GM12878 (cell line): Measurements from ENCODE around the gene RBM15. TPM values are rescaled to one million over a fixed set of nuclear protein-coding genes. Genes with fewer than 3 reads are reported as not detected.

ENCODE experiments used
- ATAC-seq: fragments of 200-7000 bp; cut with Tn5 transposase; 3 replicates; pipeline ENCODE4 v1.9.1; 2020; ENCODE audit warnings: mild to moderate bottlenecking, moderate library complexity
- BruUV-seq: library from RNA; stranded (reverse); fragments of 400-500 nt; replicated peaks from 2 replicates; lab custom pipeline; 2021; lab: Mats Ljungman, UMichigan
- CTCF ChIA-PET: fragments of 300-600 bp; sonication (Branson Sonifier 250); formaldehyde crosslinking; extraction: SDS; loops from one replicate; lab custom pipeline; 2021; ENCODE audit warnings: inconsistent platforms; lab: Yijun Ruan, JAX
- POLR2A ChIA-PET: fragments of 350-600 bp; formaldehyde crosslinking; extraction: SDS; loops from one replicate; lab custom pipeline; 2021; ENCODE audit warnings: inconsistent platforms; lab: Charles Lee
- RAD21 ChIA-PET: fragments of 300-600 bp; sonication (Branson Sonifier 250); formaldehyde crosslinking; loops from one replicate; lab custom pipeline; 2023; ENCODE audit warnings: antibody characterized with exemption; ENCODE audit not compliant: unreplicated experiment; lab: Charles Lee
- SMC1A ChIA-PET: fragments of 300-600 bp; sonication (Branson Sonifier 250); formaldehyde crosslinking; loops from one replicate; lab custom pipeline; 2023; ENCODE audit not compliant: unreplicated experiment, uncharacterized antibody; lab: Charles Lee
- DNase-seq: peaks from one replicate; pipeline ENCODE4 v3.0.0-alpha.2; 2011; ENCODE audit warnings: low read depth, low spot score
- FAIRE-seq: peaks from 3 replicates; lab custom pipeline; 2011; peaks lifted over from hg19 to GRCh38; lab: Jason Lieb, UNC
- H2AFZ ChIP-seq: 2 replicates; pipeline ENCODE4 v1.6.0; 2011; ENCODE audit warnings: low read depth, low read length, control low read depth; ENCODE audit not compliant: control insufficient read depth
- H3K27ac ChIP-seq: 2 replicates; pipeline ENCODE4 v1.5.1; 2011; ENCODE audit warnings: control low read depth; ENCODE audit not compliant: control insufficient read depth, insufficient read depth
- H3K27me3 ChIP-seq, 2 experiments: replicated peaks in 1 of 2; 2 replicates each; pipeline versions ENCODE4 v1.6.0 to v1.6.1; 2011; ENCODE audit warnings: low read length in 1 of 2; ENCODE audit not compliant: control insufficient read depth in 2 of 2, insufficient read depth in 2 of 2
- H3K36me3 ChIP-seq, 2 experiments: 2 replicates each; pipeline ENCODE4 v1.5.1; 2011; ENCODE audit warnings: low read length in 1 of 2; ENCODE audit not compliant: control insufficient read depth in 2 of 2, insufficient read depth in 2 of 2
- H3K4me1 ChIP-seq: 2 replicates; pipeline ENCODE4 v1.6.1; 2011; ENCODE audit warnings: mild to moderate bottlenecking, low read length, moderate library complexity, mixed read lengths; ENCODE audit not compliant: control insufficient read depth, insufficient read depth
- H3K4me2 ChIP-seq: 2 replicates; pipeline ENCODE4 v1.6.0; 2011; ENCODE audit warnings: control low read depth; ENCODE audit not compliant: control insufficient read depth, insufficient read depth
- H3K4me3 ChIP-seq: fragments of 200-600 bp; sonication (generic); 2 replicates; pipeline ENCODE4 v1.5.1; 2016
- H3K79me2 ChIP-seq: 2 replicates; pipeline ENCODE4 v1.6.0; 2011; ENCODE audit warnings: low read length; ENCODE audit not compliant: control insufficient read depth, insufficient read depth
- H3K9ac ChIP-seq: 2 replicates; pipeline ENCODE4 v1.8.0; 2011; ENCODE audit warnings: low read length, control low read depth, mixed read lengths; ENCODE audit not compliant: control insufficient read depth, insufficient read depth
- H3K9me3 ChIP-seq: replicated peaks from 3 replicates; pipeline ENCODE4 v1.5.1; 2011; ENCODE audit warnings: mild to moderate bottlenecking, low read length; ENCODE audit not compliant: control insufficient read depth, insufficient read depth
- H4K20me1 ChIP-seq: 2 replicates; pipeline ENCODE4 v1.6.0; 2011; ENCODE audit not compliant: control insufficient read depth, insufficient read depth
- ASH2L ChIP-seq: fragments of 300-600, 200-600 bp; sonication (generic); IDR thresholded peaks from 2 replicates; pipeline ENCODE4 v1.6.1; 2017; ENCODE audit warnings: low read depth, mild to moderate bottlenecking, borderline replicate concordance
- BMI1 ChIP-seq: fragments of 450-650 bp; IDR thresholded peaks from 2 replicates; pipeline ENCODE4 v1.6.1; 2016; ENCODE audit warnings: mild to moderate bottlenecking, moderate library complexity, borderline replicate concordance
- CHD2 ChIP-seq: IDR thresholded peaks from 2 replicates; pipeline ENCODE4 v1.6.1; 2011; ENCODE audit warnings: low read depth, low read length, improper control_type of control experiment, borderline replicate concordance
- CREM ChIP-seq: IDR thresholded peaks from 2 replicates; pipeline ENCODE4 v1.6.1; 2014; ENCODE audit warnings: antibody characterized with exemption, low read depth
- ETV6 ChIP-seq, 2 experiments: fragments of 450-650 bp in 1 of 2; IDR thresholded peaks in 1 of 2; conservative IDR thresholded peaks in 1 of 2; 2 replicates each; pipeline ENCODE4 v1.6.1; 2014; ENCODE audit warnings: antibody characterized with exemption in 1 of 2, borderline replicate concordance in 1 of 2, low read depth in 1 of 2, mild to moderate bottlenecking in 1 of 2, moderate library complexity in 1 of 2
- HDGF ChIP-seq: fragments of 450-650 bp; IDR thresholded peaks from 2 replicates; pipeline ENCODE4 v1.6.1; 2016; ENCODE audit warnings: antibody characterized with exemption
- MXI1 ChIP-seq: fragments of 150-350 bp; IDR thresholded peaks from 2 replicates; pipeline ENCODE4 v1.6.1; 2011; ENCODE audit warnings: low read depth, mild to moderate bottlenecking, inconsistent platforms, low read length, improper control_type of control experiment
- POU2F2 ChIP-seq: IDR thresholded peaks from 3 replicates; pipeline ENCODE4 v1.6.1; 2011; ENCODE audit warnings: low read depth, mild to moderate bottlenecking, low read length, borderline replicate concordance
- YY1 ChIP-seq: IDR thresholded peaks from 2 replicates; pipeline ENCODE4 v1.6.1; 2011; ENCODE audit warnings: low read depth, mild to moderate bottlenecking, low read length
- ZBED1 ChIP-seq: IDR thresholded peaks from 2 replicates; pipeline ENCODE4 v1.6.1; 2016; ENCODE audit warnings: borderline replicate concordance
- ZNF217 ChIP-seq: fragments of 450-650 bp; IDR thresholded peaks from 2 replicates; pipeline ENCODE4 v1.6.1; 2017; ENCODE audit warnings: antibody characterized with exemption, mild to moderate bottlenecking
- ZNF687 ChIP-seq: fragments of 450-650 bp; IDR thresholded peaks from 2 replicates; pipeline ENCODE4 v1.6.1; 2017; ENCODE audit warnings: mild to moderate bottlenecking, moderate library complexity
- WGBS: methylation state at CpG from one replicate; pipeline ENCODE4 v1.1.6; 2016; ENCODE audit warnings: low lambda C conversion rate; ENCODE audit not compliant: insufficient replicate concordance, insufficient coverage; ENCODE audit errors: missing lambda C conversion rate; 5-methylcytosine and 5-hydroxymethylcytosine counted together
- in situ Hi-C: fragments of 300-500 bp; cut with MboI; formaldehyde crosslinking; loops from 9 replicates; pipeline ENCODE4 v1.14.3; 2018; ENCODE audit warnings: mixed read lengths
- intact Hi-C: fragments of 100-400 bp; cut with micrococcal nuclease; formaldehyde crosslinking; loops from one replicate; pipeline ENCODE4 v1.14.2; 2022; ENCODE audit not compliant: unreplicated experiment
- polyA plus RNA-seq, 11 experiments: library from polyadenylated mRNA; depleted of rRNA in 4 of 11; unstranded in 6 of 11; stranded (reverse) in 5 of 11; fragments of >200 nt; fragmentation: Nextera tagmentation in 4 of 11; fragmentation: Illumina TruSeq in 1 of 11; extraction: Ambion mirVana in 4 of 11; extraction: Trizol in 1 of 11; gene quantifications; 1 replicate in 1 of 11; 2 replicates in 10 of 11; pipeline versions ENCODE4 v1.2.1 to v1.2.3, GENCODE V29; 2011 to 2016; ENCODE audit warnings: inconsistent platforms in 2 of 11, missing spikeins in 2 of 11, low read depth in 1 of 11
- total RNA-seq, 4 experiments: library from RNA; depleted of rRNA in 3 of 4; stranded (reverse); fragments of >200 nt in 3 of 4; fragmentation: Illumina TruSeq in 1 of 4; extraction: Trizol in 1 of 4; gene quantifications; 2 replicates each; pipeline versions ENCODE4 v1.2.1 to v1.2.3, GENCODE V29; 2013 to 2021

The RBM15 gene
- total and polyA plus RNA-seq, 10 of the 15 experiments (the other 5 are each of a cell fraction or from before 2014, with no cell fraction given) = 3.1 to 63.2 (median 26.7) TPM

- no peak overlapping the region for H3K4me3 ChIP-seq
- no peak overlapping the region for H2AFZ ChIP-seq
- no peaks in the 10 kb centered on the region for H4K20me1 ChIP-seq
- H3K27me3 ChIP-seq = no peaks in the 10 kb centered on the region
- ChIA-PET CTCF (interaction anchor here (1.0 kb wide), 2 partner anchors 15 to 139 kb away, joined by 3 read pairs; no protein-coding TSS in a partner anchor), RAD21 (interaction anchor here (1.5 kb wide), 1 partner anchor 114 kb away, joined by 5 read pairs; no protein-coding TSS in a partner anchor), POLR2A (no interaction called here)
- H3K9me3 ChIP-seq = no peaks in the 10 kb centered on the region; the same call in 2 of the 3 replicates
- intact Hi-C loops (no loop called here), in situ Hi-C loops (no loop called here)
- no peak for FAIRE-seq
- H3K4me1 ChIP-seq = no peaks in the 10 kb centered on the region
- no peaks in the 10 kb centered on the region for H3K36me3 ChIP-seq
- no peaks in the 10 kb centered on the region for H3K79me2 ChIP-seq
- no peak overlapping the region for H3K9ac ChIP-seq
- no peak for TF ChIP-seq YY1
- TF ChIP-seq, all 136 proteins: peak for 0
- SMC1A ChIA-PET = interaction anchor here (0.6 to 22.8 kb wide), 2 partner anchors 12 to 112 kb away, joined by 4 to 524 read pairs; partner anchors contain the start of gene KCNC4
- Histone ChIP-seq H3K4me2 (no peak overlapping the region), H3K27ac (no peak overlapping the region)
- no TSS peak for BruUV-seq
- DNase-seq = no peak
- ATAC-seq = no peak
- WGBS = 2% methylated on average over 2 of the region's 2 CpGs
These were observed 18.1 kb upstream of the RBM15 start for GRCh38 chr1:110321045-110321444.

- Histone ChIP-seq H3K27me3 (no peaks in the 10 kb centered on the region), H2AFZ (no peak overlapping the region), H3K9ac (no peak overlapping the region), H3K79me2 (no peaks in the 10 kb centered on the region), H3K9me3 (no peaks in the 10 kb centered on the region; the same call in 2 of the 3 replicates), H3K27ac (no peak overlapping the region), H3K4me2 (no peak overlapping the region), H3K4me3 (no peak overlapping the region), H3K4me1 (no peaks in the 10 kb centered on the region), H4K20me1 (no peaks in the 10 kb centered on the region), H3K36me3 (no peaks in the 10 kb centered on the region)
- no peak for DNase-seq
- ChIA-PET RAD21 (interaction anchor here (1.5 kb wide), 1 partner anchor 115 kb away, joined by 5 read pairs; no protein-coding TSS in a partner anchor), CTCF (no interaction called here), SMC1A (interaction anchor here (0.6 to 22.8 kb wide), 2 partner anchors 12 to 113 kb away, joined by 4 to 524 read pairs; partner anchors contain the start of gene KCNC4), POLR2A (no interaction called here)
- in situ Hi-C loops = no loop called here
- no peak for ATAC-seq
- no TSS peak for BruUV-seq
- FAIRE-seq = no peak
- WGBS = 74% methylated on average over 4 of the region's 4 CpGs
- intact Hi-C loops = no loop called here
- TF ChIP-seq CREM (no peak), ZNF217 (no peak), ETV6 (conservative IDR thresholded peaks at IDR 0.05 in 1 of 2, IDR thresholded peaks at IDR 0.05 in 1 of 2; ENCODE audit: borderline replicate concordance in 1 of 2, low read depth in 1 of 2) (no peak), POU2F2 (no peak), ASH2L (no peak), ZNF687 (no peak), HDGF (no peak), BMI1 (no peak), CHD2 (no peak), ZBED1 (no peak), MXI1 (no peak)
These were observed 17.3 kb upstream of the RBM15 start for GRCh38 chr1:110321846-110322245.
